ENCODE results near the gene HELZ. TPM values are rescaled to one million over a fixed set of nuclear protein-coding genes. Genes with fewer than 3 reads are reported as not detected.
A peak's percentile ranks its signal among the peaks of the same experiment; 100 is the strongest.
"Not testable (repeated sequence)": the region's sequence is repeated elsewhere in the genome, so short reads cannot be mapped to it uniquely, and the experiment has no call there.

The HELZ gene
- total and polyA plus RNA-seq, 4 donors, result 2.8 to 75.7 (median 25.5) TPM

DNA sequence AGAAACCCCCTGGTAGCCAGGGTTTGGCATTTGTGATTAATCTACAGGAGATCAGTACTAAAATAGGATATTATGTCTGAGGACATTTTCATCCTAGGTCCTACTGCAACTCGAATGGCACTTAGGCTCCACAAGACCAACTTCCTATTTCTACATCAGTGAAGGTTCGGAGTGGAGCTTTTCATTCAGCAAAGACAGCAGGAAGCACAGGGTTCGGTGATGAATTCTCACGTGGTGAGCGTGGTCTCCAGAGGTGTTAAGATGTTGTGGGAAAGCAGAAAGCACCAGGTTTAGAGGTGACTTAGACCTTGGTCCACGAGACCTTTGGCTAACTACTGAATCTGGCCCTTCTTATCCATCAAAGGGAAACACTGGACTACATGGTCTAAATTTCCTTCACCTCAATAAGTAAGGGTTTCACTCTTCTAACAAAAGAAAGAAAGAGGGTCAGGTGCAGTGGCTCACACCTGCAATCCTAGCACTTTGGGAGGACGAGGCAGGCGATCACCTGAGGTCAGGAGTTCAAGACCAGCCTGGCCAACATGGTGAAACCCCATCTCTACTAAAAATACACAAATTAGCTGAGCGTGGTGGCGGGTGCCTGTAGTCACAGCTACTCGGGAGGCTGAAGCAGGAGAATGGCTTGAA is 13.9 kb upstream of the HELZ start:
- no peak for DNase-seq
- no peak overlapping the region for H3K27ac ChIP-seq (ENCODE audit: low read depth in 1 of 2, low read length in 2 of 2)
- no peak for ATAC-seq (ENCODE audit: low FRiP score)
- no peaks in the 10 kb centered on the region for H3K36me3 ChIP-seq (ENCODE audit: control insufficient read depth in 1 of 2, insufficient read depth in 2 of 2, low read length in 1 of 2)
- H3K27me3 ChIP-seq (ENCODE audit: control insufficient read depth in 1 of 2, insufficient read depth in 2 of 2, low read length in 1 of 2), result no peaks in the 10 kb centered on the region
- no peaks in the 10 kb centered on the region for H3K9me3 ChIP-seq (ENCODE audit: control insufficient read depth, low read length)
- intact Hi-C loops (cut with DNase I), result no loop called here
- no peaks in the 10 kb centered on the region for H3K4me1 ChIP-seq (ENCODE audit: control insufficient read depth in 1 of 2, insufficient read depth in 2 of 2, low read length in 2 of 2)
- H3K4me3 ChIP-seq (ENCODE audit: low read length in 2 of 2), result no peak overlapping the region
- WGBS, 2 donors, result 84 to 88% methylated on average over 11 of the region's 11 CpGs

GRCh38 chr17:67256075-67256732 is 11.2 kb upstream of the HELZ start:
- Histone ChIP-seq H3K4me3 (ENCODE audit: low read length in 2 of 2) (no peak overlapping the region), H3K4me1 (ENCODE audit: control insufficient read depth in 1 of 2, insufficient read depth in 2 of 2, low read length in 2 of 2) (no peaks in the 10 kb centered on the region)

GRCh38 chr17:67253384-67253783 is 8.4 kb upstream of the HELZ start:
- intact Hi-C loops (cut with DNase I), result no loop called here
- DNase-seq (no peak), ATAC-seq (ENCODE audit: low FRiP score) (no peak)
- H3K4me1 ChIP-seq (ENCODE audit: control insufficient read depth in 1 of 2, insufficient read depth in 2 of 2, low read length in 2 of 2), result no peaks in the 10 kb centered on the region
- WGBS, 2 donors, result 15 to 18% methylated on average over 2 of the region's 2 CpGs
- H3K36me3 ChIP-seq (ENCODE audit: control insufficient read depth in 1 of 2, insufficient read depth in 2 of 2, low read length in 1 of 2), result no peaks in the 10 kb centered on the region
- H3K27me3 ChIP-seq (ENCODE audit: control insufficient read depth in 1 of 2, insufficient read depth in 2 of 2, low read length in 1 of 2), result no peaks in the 10 kb centered on the region
- H3K4me3 ChIP-seq (ENCODE audit: low read length in 2 of 2), result no peak overlapping the region
- H3K9me3 ChIP-seq (ENCODE audit: control insufficient read depth, low read length), result no peaks in the 10 kb centered on the region
- H3K27ac ChIP-seq (ENCODE audit: low read depth in 1 of 2, low read length in 2 of 2), result no peak overlapping the region

More at GRCh38 chr17:67256075-67256732, 11.2 kb upstream of the HELZ start:
- no peak overlapping the region for H3K27ac ChIP-seq (ENCODE audit: low read depth in 1 of 2, low read length in 2 of 2)
- WGBS, 2 donors, result 97 to 99% methylated on average over 5 of the region's 5 CpGs
- ATAC-seq (ENCODE audit: low FRiP score) (no peak), DNase-seq (no peak)
- no peaks in the 10 kb centered on the region for H3K27me3 ChIP-seq (ENCODE audit: control insufficient read depth in 1 of 2, insufficient read depth in 2 of 2, low read length in 1 of 2)
- H3K9me3 ChIP-seq (ENCODE audit: control insufficient read depth, low read length), result no peaks in the 10 kb centered on the region
- intact Hi-C loops (cut with DNase I), result no loop called here
- H3K36me3 ChIP-seq (ENCODE audit: control insufficient read depth in 1 of 2, insufficient read depth in 2 of 2, low read length in 1 of 2), result no peaks in the 10 kb centered on the region

GRCh38 chr17:67251586-67251985 is 6.6 kb upstream of the HELZ start:
- H3K4me3 ChIP-seq (ENCODE audit: low read length in 2 of 2); intact Hi-C loops (cut with DNase I); H3K27me3 ChIP-seq (ENCODE audit: control insufficient read depth in 1 of 2, insufficient read depth in 2 of 2, low read length in 1 of 2); H3K36me3 ChIP-seq (ENCODE audit: control insufficient read depth in 1 of 2, insufficient read depth in 2 of 2, low read length in 1 of 2); H3K27ac ChIP-seq (ENCODE audit: low read depth in 1 of 2, low read length in 2 of 2); ATAC-seq (ENCODE audit: low FRiP score); H3K9me3 ChIP-seq (ENCODE audit: control insufficient read depth, low read length); DNase-seq; H3K4me1 ChIP-seq (ENCODE audit: control insufficient read depth in 1 of 2, insufficient read depth in 2 of 2, low read length in 2 of 2): not testable (repeated sequence)
- 84 to 86% methylated on average over 4 of the region's 4 CpGs for WGBS, 2 donors

DNA sequence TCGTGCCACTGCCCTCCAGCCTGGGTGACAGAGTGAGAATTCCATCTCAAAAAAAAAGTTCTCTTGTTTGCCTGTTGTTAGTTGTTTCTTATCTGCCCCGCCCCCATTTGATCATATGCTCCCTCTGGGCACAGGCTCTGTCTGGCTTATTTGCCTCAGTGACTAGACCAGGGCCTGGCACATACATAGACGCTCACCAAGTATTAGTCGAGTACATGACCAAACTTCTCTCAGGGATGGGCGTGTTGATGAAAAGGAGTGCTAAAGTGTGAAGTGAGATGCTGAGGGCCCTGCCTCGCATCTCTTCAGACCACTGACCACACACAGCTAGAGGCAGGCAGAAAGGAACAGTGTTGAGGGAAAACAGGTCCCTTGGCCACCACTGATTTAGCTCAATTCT is 3.3 kb upstream of the HELZ start:
- no peak for ATAC-seq (ENCODE audit: low FRiP score)

DNA sequence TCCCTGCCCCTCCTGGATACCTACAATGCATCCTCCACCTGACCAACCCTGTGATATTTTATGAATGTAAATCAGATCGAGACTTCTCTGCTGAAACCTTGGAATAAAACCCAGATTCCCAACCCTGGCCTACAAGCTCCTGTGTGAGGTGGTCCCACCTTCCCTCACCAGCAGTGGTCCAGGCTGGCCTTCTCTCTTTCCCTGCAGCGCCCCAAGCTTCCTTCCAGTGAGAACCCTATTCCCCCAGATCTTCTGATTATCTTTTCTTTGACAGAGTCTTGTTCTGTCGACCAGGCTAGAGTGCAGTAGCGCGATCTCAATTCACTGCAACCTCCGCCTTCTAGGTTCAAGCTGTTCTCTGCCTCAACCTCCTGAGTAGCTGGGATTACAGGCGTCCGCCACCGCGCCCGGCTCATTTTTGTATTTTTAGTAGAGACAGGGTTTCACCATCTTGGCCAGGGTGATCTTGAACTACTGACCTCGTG is 2.5 kb upstream of the HELZ start:
- no peak for DNase-seq
- 98% methylated on average over 12 of the region's 12 CpGs for WGBS, 2 donors
- intact Hi-C loops (cut with DNase I), result loop anchor here in 1 of 2 donors (10.0 kb wide), 1 partner anchor 117 kb away; the partner anchor contains the start of gene PSMD12
- Histone ChIP-seq H3K36me3 (ENCODE audit: control insufficient read depth in 1 of 2, insufficient read depth in 2 of 2, low read length in 1 of 2) (no peaks in the 10 kb centered on the region), H3K9me3 (ENCODE audit: control insufficient read depth, low read length) (no peaks in the 10 kb centered on the region), H3K27ac (ENCODE audit: low read depth in 1 of 2, low read length in 2 of 2) (no peak overlapping the region), H3K27me3 (ENCODE audit: control insufficient read depth in 1 of 2, insufficient read depth in 2 of 2, low read length in 1 of 2) (no peaks in the 10 kb centered on the region), H3K4me3 (ENCODE audit: low read length in 2 of 2) (no peak overlapping the region), H3K4me1 (ENCODE audit: control insufficient read depth in 1 of 2, insufficient read depth in 2 of 2, low read length in 2 of 2) (no peaks in the 10 kb centered on the region)
- ATAC-seq (ENCODE audit: low FRiP score), result no peak

More for the DNA sequence above, 3.3 kb upstream of the HELZ start:
- Histone ChIP-seq H3K27me3 (ENCODE audit: control insufficient read depth in 1 of 2, insufficient read depth in 2 of 2, low read length in 1 of 2) (no peaks in the 10 kb centered on the region), H3K4me3 (ENCODE audit: low read length in 2 of 2) (no peak overlapping the region), H3K27ac (ENCODE audit: low read depth in 1 of 2, low read length in 2 of 2) (no peak overlapping the region), H3K36me3 (ENCODE audit: control insufficient read depth in 1 of 2, insufficient read depth in 2 of 2, low read length in 1 of 2) (no peaks in the 10 kb centered on the region), H3K4me1 (ENCODE audit: control insufficient read depth in 1 of 2, insufficient read depth in 2 of 2, low read length in 2 of 2) (no peaks in the 10 kb centered on the region), H3K9me3 (ENCODE audit: control insufficient read depth, low read length) (no peaks in the 10 kb centered on the region)
- DNase-seq, result no peak
- intact Hi-C loops (cut with DNase I), result loop anchor here in 1 of 2 donors (10.0 kb wide), 1 partner anchor 117 kb away; the partner anchor contains the start of gene PSMD12
- 87 to 93% methylated on average over 6 of the region's 6 CpGs for WGBS, 2 donors

- Histone ChIP-seq H3K4me1 (ENCODE audit: control insufficient read depth in 1 of 2, insufficient read depth in 2 of 2, low read length in 2 of 2) (no peaks in the 10 kb centered on the region), H3K36me3 (ENCODE audit: control insufficient read depth in 1 of 2, insufficient read depth in 2 of 2, low read length in 1 of 2) (no peaks in the 10 kb centered on the region), H3K27me3 (ENCODE audit: control insufficient read depth in 1 of 2, insufficient read depth in 2 of 2, low read length in 1 of 2) (no peaks in the 10 kb centered on the region), H3K9me3 (ENCODE audit: control insufficient read depth, low read length) (no peaks in the 10 kb centered on the region), H3K27ac (ENCODE audit: low read depth in 1 of 2, low read length in 2 of 2) (no peak overlapping the region), H3K4me3 (ENCODE audit: low read length in 2 of 2) (no peak overlapping the region)
- intact Hi-C loops (cut with DNase I), result loop anchor here in 1 of 2 donors (10.0 kb wide), 1 partner anchor 118 kb away; the partner anchor contains the start of gene PSMD12
- WGBS, 2 donors, result 60 to 66% methylated on average over 17 of the region's 17 CpGs
- DNase-seq (peak in 1 of 2 donors; percentile 52), ATAC-seq (ENCODE audit: low FRiP score) (peak; percentile 6)
These were observed 1.8 kb upstream of the HELZ start for GRCh38 chr17:67246653-67247415.

DNA sequence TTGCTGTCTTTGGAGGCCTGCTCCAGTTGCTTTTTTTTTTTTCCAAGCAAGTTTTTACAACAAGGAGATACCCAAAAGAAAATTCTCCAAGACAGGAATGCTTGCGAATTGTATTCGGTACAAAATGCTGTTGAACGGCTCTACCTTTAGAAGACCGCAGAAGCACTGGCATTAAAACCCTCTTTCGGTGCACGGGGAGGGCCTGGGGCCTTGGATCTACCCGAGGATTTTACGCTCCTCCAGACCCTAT is 1.3 kb upstream of the HELZ start:
- 31 to 32% methylated on average over 8 of the region's 8 CpGs for WGBS, 2 donors
- Histone ChIP-seq H3K4me3 (ENCODE audit: low read length in 2 of 2) (peak overlapping the region; percentile 32 to 99), H3K36me3 (ENCODE audit: control insufficient read depth in 1 of 2, insufficient read depth in 2 of 2, low read length in 1 of 2) (no peaks in the 10 kb centered on the region), H3K9me3 (ENCODE audit: control insufficient read depth, low read length) (no peaks in the 10 kb centered on the region), H3K4me1 (ENCODE audit: control insufficient read depth in 1 of 2, insufficient read depth in 2 of 2, low read length in 2 of 2) (no peaks in the 10 kb centered on the region), H3K27ac (ENCODE audit: low read depth in 1 of 2, low read length in 2 of 2) (no peak overlapping the region), H3K27me3 (ENCODE audit: control insufficient read depth in 1 of 2, insufficient read depth in 2 of 2, low read length in 1 of 2) (no peaks in the 10 kb centered on the region)
- intact Hi-C loops (cut with DNase I), result loop anchor here in 1 of 2 donors (10.0 kb wide), 1 partner anchor 118 kb away; the partner anchor contains the start of gene PSMD12
- ATAC-seq (ENCODE audit: low FRiP score), result no peak
- no peak for DNase-seq

Data from aorta (tissue), 5 donors.